Stimulated activated naive CD8-positive, alpha-beta T cell treated with anti-CD3 and anti-CD28 coated beads, Interleukin-15, Interleukin-2, amounts not matched to agents 100 U/mL and 50 U/mL, for 24 hours (primary cell): ENCODE data around the gene GIMAP2.
A peak's percentile ranks its signal among the peaks of the same experiment; 100 is the strongest.
"Not testable (repeated sequence)": the region's sequence is repeated elsewhere in the genome, so short reads cannot be mapped to it uniquely, and the experiment has no call there.

Experiments
- ATAC-seq: fragments of 150-1000 bp; cut with Tn5 transposase; one replicate; pipeline ENCODE4 v1.10.0; 2021
- DNase-seq: peaks from one replicate; pipeline ENCODE4 v3.0.0; 2021

Gene GIMAP2

GRCh38 chr7:150685219-150686029 lies at the start of gene GIMAP2:
Gene GIMAP2, plus strand, starts transcription at chr7:150685706. Its CDS starts 1,354 bp downstream, at chr7:150687060.
- DNase-seq = peak; percentile 31
- peak; percentile 80 for ATAC-seq

- no peak for DNase-seq
- no peak for ATAC-seq
Measured at GRCh38 chr7:150641854-150642253, 43.7 kb upstream of the GIMAP2 start.

GRCh38 chr7:150642926-150643325 lies 42.6 kb upstream of the GIMAP2 start:
- DNase-seq (no peak), ATAC-seq (no peak)

- DNase-seq (no peak), ATAC-seq (no peak)
Measured at GRCh38 chr7:150645259-150646020, 40.1 kb upstream of the GIMAP2 start.

- ATAC-seq = peak; percentile 9
- no peak for DNase-seq
Measured at GRCh38 chr7:150648353-150649079, 37.0 kb upstream of the GIMAP2 start.

- DNase-seq = no peak
Measured at GRCh38 chr7:150649080-150649385, 36.5 kb upstream of the GIMAP2 start.

GRCh38 chr7:150654692-150655091 lies 30.8 kb upstream of the GIMAP2 start:
- ATAC-seq (no peak), DNase-seq (no peak)

More at GRCh38 chr7:150649080-150649385, 36.5 kb upstream of the GIMAP2 start:
- ATAC-seq = no peak

- no peak for DNase-seq
- no peak for ATAC-seq
Measured at GRCh38 chr7:150656047-150656446, 29.5 kb upstream of the GIMAP2 start.

- ATAC-seq (no peak), DNase-seq (no peak)
Measured at GRCh38 chr7:150657526-150657925, 28.0 kb upstream of the GIMAP2 start.

- ATAC-seq (no peak), DNase-seq (no peak)
Measured at GRCh38 chr7:150660939-150661613, 24.4 kb upstream of the GIMAP2 start.

- ATAC-seq, DNase-seq: not testable (repeated sequence)
Measured at GRCh38 chr7:150662821-150663220, 22.7 kb upstream of the GIMAP2 start.

GRCh38 chr7:150663802-150664494 lies 21.6 kb upstream of the GIMAP2 start:
- ATAC-seq (no peak), DNase-seq (no peak)

- peak; percentile 59 for DNase-seq
- ATAC-seq = peak; percentile 62
Measured at GRCh38 chr7:150665089-150665748, 20.3 kb upstream of the GIMAP2 start.

GRCh38 chr7:150665896-150666295 lies 19.6 kb upstream of the GIMAP2 start:
- peak; percentile 21 for DNase-seq
- ATAC-seq = no peak

GRCh38 chr7:150666412-150666811 lies 19.1 kb upstream of the GIMAP2 start:
- ATAC-seq (no peak), DNase-seq (no peak)

- ATAC-seq = peak; percentile 84
- peak; percentile 54 for DNase-seq
Measured at GRCh38 chr7:150668472-150668911, 17.0 kb upstream of the GIMAP2 start.

- no peak for ATAC-seq
- no peak for DNase-seq
Measured at GRCh38 chr7:150668977-150669376, 16.5 kb upstream of the GIMAP2 start.

GRCh38 chr7:150671798-150672585 lies 13.5 kb upstream of the GIMAP2 start:
- not testable (repeated sequence) for DNase-seq, ATAC-seq

- ATAC-seq = no peak
- no peak for DNase-seq
Measured at GRCh38 chr7:150675714-150676113, 9.8 kb upstream of the GIMAP2 start.

GRCh38 chr7:150676276-150676675 lies 9.2 kb upstream of the GIMAP2 start:
- peak; percentile 9 for ATAC-seq
- DNase-seq = not testable (repeated sequence)
